IPS-15b (cell line): ENCODE results near the gene ZC3H4.
A peak's percentile ranks its signal among the peaks of the same experiment; 100 is the strongest.

Experiments used
- H3K27me3 ChIP-seq: one replicate; pipeline ENCODE4 v1.6.1; 2013; ENCODE audit warnings: low read length; ENCODE audit not compliant: control insufficient read depth, insufficient read depth
- H3K36me3 ChIP-seq: one replicate; pipeline ENCODE4 v1.6.1; 2013; ENCODE audit warnings: low read length; ENCODE audit not compliant: control insufficient read depth, insufficient read depth
- H3K4me1 ChIP-seq: one replicate; pipeline ENCODE4 v1.6.1; 2013; ENCODE audit warnings: mild to moderate bottlenecking, low read length; ENCODE audit not compliant: control insufficient read depth, insufficient read depth
- H3K4me3 ChIP-seq: one replicate; pipeline ENCODE4 v1.5.1; 2013; ENCODE audit warnings: low read depth, low read length
- H3K9ac ChIP-seq: one replicate; pipeline ENCODE4 v1.6.1; 2013; ENCODE audit warnings: low read depth, mild to moderate bottlenecking, low read length
- H3K9me3 ChIP-seq: one replicate; pipeline ENCODE4 v1.6.1; 2013; ENCODE audit warnings: mild to moderate bottlenecking, low read length; ENCODE audit not compliant: control insufficient read depth, insufficient read depth

ZC3H4 gene

DNA sequence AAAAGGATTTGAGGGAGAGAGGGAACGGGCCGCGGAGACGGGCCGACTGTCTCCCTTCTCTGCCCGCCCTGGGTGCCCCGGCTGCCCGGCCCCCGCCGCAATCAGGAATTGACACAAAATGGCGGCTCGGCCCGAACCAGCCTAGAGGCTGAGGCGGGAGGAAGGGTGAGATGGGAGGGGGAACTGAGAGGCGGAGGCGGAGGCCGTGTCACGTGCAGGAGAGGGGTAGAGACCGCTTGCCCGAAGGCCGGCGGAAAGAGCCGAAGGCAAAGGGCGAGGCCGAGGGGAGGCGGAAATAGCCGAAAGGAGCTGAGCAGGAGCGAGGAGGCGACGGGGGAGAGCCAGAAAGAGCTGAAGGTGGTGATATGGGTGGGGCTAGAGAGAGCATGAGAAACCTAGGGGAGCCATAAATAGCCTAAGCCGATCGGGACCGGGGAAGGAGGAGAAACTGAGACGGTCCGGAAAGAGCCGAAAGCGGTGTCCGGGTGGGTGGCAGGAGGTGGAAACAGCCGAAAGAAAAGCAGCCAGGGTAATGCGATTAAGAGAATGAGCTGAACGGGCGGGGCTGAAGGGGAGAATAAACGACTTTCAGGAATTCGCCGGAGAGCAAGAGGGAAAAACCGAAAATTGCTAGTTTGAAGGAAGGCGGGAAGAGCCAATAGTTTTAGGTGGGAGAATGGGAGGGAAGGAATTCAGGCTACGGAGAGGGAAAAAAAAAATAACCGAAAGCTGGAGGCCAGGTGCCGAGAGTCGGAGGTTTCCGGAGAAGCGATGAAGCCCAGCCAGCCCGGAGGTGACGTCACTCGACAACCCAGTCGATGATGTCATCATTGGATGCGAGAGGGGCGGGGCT is at the start of gene ZC3H4:
TSS of gene ZC3H4 (minus strand) at position 780 of the 853 bp plus-strand sequence. CDS start 1,192 bp downstream, outside the sequence.
- Histone ChIP-seq H3K4me3 (peak within 1 kb of the TSS; percentile 96), H3K9ac (peak within 1 kb of the TSS; percentile 99), H3K27me3 (no peaks in the 10 kb centered on the region), H3K4me1 (peaks cover 16% of the 10 kb centered on the region), H3K36me3 (no peaks in the 10 kb centered on the region), H3K9me3 (no peaks in the 10 kb centered on the region)

DNA sequence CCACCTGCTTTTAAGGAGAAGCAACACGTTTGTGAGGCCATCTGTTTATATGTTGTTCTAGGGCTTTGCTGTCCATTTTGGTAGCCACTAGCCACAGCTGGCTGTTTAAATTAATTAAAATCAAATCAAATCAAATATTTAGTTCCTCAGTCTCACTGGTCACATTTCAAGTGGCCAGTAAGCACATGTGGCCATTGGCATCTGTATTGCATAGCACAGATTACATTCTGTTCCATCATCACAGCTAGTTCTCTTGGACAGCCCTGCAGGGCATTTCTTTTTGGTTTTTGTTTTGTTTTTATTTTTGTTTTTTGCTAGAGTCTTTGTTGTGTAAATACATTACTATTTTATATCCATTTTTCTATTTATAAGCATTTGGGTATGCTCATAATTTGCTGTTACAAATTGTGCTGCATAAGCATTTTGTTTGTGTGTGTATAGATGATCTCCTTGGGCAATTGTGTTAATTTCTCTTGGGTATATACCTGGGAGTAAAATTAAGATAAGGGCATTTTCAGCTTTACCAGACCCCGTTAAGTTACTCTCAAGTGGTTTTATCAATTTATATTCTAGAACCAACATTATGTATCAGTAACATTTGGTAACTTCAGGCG is 48.4 kb upstream of the ZC3H4 start:
- H3K36me3 ChIP-seq, result peaks cover 23% of the 10 kb centered on the region
- no peaks in the 10 kb centered on the region for H3K27me3 ChIP-seq
- H3K9ac ChIP-seq, result no peak overlapping the region

DNA sequence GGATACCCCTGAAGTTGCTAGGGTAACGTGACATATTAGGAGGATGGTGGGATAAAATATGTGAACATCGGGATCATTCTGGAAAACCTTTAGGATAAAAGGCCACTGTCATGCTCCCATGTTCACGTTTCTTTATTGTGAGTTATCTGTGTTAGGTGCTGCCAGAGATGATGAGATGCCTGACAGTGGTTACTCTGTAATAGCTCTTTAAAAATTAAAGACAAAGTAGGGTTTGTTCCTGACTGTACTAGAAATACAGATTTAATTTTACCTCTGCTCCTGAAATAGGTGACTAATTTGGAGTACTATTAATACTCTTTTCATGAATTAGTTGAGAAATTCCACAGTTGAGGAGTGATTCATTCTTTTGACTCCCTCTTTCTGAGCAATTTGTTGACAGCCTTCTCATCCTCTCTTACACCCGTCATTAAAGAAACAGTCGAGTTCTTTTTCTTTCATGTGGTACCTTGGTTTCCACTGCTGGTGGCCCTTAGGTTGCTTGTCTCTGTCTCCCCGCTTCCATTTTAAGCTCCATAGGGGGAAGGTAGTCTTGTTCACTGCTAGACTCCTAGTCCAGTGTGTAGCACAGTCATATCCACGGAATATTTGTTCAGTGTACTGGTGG is 45.4 kb upstream of the ZC3H4 start:
- Histone ChIP-seq H3K4me3 (no peak overlapping the region), H3K9ac (no peak overlapping the region), H3K36me3 (peaks cover 37% of the 10 kb centered on the region), H3K4me1 (peaks cover 27% of the 10 kb centered on the region), H3K27me3 (no peaks in the 10 kb centered on the region), H3K9me3 (no peaks in the 10 kb centered on the region)

More for the DNA sequence above, 48.4 kb upstream of the ZC3H4 start:
- H3K4me3 ChIP-seq, result no peak overlapping the region
- peaks cover 22% of the 10 kb centered on the region for H3K4me1 ChIP-seq
- no peaks in the 10 kb centered on the region for H3K9me3 ChIP-seq

DNA sequence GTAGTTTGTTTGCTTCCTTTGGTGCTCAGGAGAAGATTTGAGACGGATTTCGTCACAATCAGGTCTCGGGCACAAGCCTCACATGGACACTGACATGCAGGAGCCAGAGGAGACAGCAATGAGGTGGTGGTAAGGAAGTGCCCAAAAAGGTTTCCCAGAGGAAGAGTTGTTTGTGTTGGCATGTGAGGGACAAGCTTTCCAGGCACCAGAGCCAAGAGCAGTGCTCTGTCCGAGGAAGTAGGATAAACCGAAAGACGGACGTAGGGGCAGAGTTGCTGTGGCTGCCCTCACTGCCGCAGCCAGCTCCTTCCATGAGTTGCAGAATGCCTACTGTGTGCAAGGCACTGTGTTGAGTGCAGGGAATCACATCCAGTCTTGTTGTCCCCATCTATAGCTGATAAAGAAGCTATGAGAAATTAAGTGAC is 44.8 kb upstream of the ZC3H4 start:
- no peak overlapping the region for H3K9ac ChIP-seq
- no peak overlapping the region for H3K4me3 ChIP-seq
- peaks cover 39% of the 10 kb centered on the region for H3K36me3 ChIP-seq
- no peaks in the 10 kb centered on the region for H3K9me3 ChIP-seq
- H3K27me3 ChIP-seq, result no peaks in the 10 kb centered on the region
- H3K4me1 ChIP-seq, result peaks cover 27% of the 10 kb centered on the region

DNA sequence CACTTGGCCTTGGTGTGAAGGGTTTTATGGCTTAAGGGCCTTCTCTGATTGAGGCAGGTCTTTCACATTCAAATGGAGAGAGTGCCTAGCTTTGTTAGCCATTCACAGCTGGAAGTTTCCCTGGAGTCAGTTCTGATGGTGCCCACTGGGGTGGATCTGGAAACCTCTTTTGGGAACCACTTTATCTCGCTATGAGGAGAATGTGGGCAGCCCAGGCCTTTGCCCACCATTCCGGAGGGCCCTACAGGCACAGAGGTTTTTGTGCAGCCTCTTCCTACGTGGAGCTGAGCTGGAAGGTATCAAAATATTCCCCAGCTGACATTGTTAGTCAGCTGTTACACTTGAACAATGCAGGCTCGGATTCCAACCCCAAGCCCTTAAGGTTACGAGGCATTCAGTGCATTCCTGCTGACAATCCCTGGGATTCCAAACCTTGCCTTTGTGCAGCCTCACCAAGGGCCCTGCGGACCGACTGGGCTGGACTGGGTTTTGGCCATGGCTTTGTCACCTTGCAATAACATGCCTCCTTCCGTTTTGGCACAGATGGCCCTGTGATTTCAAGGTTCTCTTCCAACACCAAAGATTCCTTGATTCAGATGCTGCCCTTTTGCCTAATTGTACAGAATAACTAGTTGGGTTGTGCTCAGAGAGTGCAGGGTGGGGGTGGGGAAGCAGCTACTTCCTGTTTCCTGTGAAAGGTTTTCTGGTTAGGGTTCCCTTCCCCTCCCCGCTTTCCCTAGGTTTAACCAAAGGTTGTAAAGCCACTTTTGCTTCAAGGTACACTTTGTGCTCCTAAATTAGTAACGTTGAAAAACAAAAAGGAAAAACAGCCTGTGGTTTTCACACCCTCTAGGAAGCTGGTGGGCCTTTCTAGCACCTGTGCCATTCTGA is 44.1 kb upstream of the ZC3H4 start:
- H3K36me3 ChIP-seq, result peaks cover 46% of the 10 kb centered on the region
- H3K9ac ChIP-seq, result no peak overlapping the region
- peak overlapping the region; percentile 18 for H3K4me3 ChIP-seq
- H3K27me3 ChIP-seq, result no peaks in the 10 kb centered on the region
- H3K9me3 ChIP-seq, result no peaks in the 10 kb centered on the region
- peaks cover 27% of the 10 kb centered on the region for H3K4me1 ChIP-seq

DNA sequence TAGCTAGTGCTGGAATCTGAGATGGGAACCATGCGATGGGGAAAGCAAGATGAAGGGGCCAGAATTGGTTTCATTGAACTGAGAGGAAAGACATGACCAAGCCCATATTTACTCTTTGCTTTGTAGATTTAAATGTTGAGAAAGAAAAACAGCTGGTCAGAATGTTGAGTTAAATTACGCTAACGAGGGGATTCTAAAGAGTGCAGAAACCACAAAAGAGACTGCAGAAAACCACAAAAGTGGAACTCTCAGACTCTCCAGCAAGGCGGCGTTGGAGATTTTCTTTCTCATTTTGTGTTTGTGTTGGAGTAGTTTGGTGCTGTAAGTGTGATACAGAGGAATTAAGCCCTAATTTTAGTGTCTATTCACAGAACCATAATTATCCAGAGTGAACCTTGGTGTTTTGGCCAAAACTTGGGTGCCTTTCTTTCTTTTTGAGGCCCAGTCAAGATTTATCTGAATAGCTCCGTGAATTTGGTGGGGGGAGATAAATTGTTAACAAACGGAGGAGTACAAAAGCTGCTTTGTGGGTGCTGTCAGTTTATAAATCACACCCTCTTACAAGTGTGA is 43.4 kb upstream of the ZC3H4 start:
- H3K36me3 ChIP-seq, result peaks cover 52% of the 10 kb centered on the region
- peaks cover 28% of the 10 kb centered on the region for H3K4me1 ChIP-seq
- H3K27me3 ChIP-seq, result no peaks in the 10 kb centered on the region
- no peaks in the 10 kb centered on the region for H3K9me3 ChIP-seq
- no peak overlapping the region for H3K4me3 ChIP-seq
- no peak overlapping the region for H3K9ac ChIP-seq

DNA sequence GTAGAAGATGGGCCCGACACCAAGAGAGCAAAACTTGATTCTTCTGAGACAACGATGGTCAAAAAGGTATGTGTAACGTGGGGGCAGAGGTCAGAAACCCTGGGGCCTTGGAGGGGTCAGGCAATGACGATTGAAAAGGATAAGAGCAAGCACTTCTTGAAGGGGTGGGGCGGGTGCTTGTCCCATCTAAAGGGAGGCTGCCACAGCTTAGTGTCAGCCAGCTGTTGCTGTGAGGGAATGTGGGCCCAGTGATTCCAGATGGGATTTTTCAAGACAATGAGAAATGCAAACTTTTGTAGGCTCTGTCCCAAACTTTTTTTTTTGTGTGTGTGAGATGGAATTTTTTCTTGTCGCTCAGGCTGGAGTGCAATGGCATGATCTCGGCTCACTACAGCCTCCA is 41.6 kb upstream of the ZC3H4 start:
- peaks cover 30% of the 10 kb centered on the region for H3K4me1 ChIP-seq
- peaks cover 63% of the 10 kb centered on the region for H3K36me3 ChIP-seq
- no peak overlapping the region for H3K4me3 ChIP-seq
- no peaks in the 10 kb centered on the region for H3K9me3 ChIP-seq
- no peaks in the 10 kb centered on the region for H3K27me3 ChIP-seq
- H3K9ac ChIP-seq, result no peak overlapping the region

DNA sequence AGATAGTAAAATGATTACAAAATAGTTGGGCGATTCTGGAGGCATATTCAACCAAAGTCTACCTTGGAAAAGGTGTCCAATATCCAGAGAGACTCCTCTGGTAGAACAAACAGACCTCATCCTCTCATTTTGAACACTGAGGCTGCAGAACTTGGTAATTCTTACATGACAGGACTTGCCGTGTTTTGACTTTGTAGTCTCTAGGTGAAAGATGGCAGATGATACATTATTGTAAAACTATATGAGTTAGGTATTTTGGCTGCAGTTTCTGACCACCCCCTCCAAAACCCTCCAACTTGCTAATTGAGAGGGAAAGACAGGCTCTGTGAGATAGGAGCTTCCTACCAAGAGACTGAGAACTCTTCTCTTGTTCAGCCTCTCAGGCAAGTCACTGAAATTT is 39.7 kb upstream of the ZC3H4 start:
- Histone ChIP-seq H3K9ac (no peak overlapping the region), H3K27me3 (no peaks in the 10 kb centered on the region), H3K36me3 (peaks cover 59% of the 10 kb centered on the region)

DNA sequence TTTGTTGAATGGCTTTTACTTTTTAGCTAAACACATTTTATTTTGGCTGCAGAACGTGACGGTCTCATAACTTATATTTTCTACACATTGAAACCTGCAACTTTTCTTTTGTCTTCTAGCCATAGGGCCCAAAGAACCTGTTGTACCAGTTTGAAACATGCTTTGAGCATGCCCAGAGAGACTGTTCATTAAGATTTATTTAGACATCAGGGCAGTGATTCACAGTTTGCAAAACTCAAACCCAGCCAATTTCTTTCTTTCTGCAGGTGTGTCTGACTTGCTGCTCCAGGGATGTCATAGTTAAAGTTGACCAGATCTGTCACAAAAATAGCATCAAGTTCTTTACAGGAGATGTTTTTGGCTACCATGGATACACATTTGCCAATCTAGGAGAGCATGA is 39.1 kb upstream of the ZC3H4 start:
- Histone ChIP-seq H3K4me3 (no peak overlapping the region), H3K36me3 (peaks cover 57% of the 10 kb centered on the region), H3K27me3 (no peaks in the 10 kb centered on the region), H3K9me3 (no peaks in the 10 kb centered on the region), H3K9ac (no peak overlapping the region), H3K4me1 (peaks cover 13% of the 10 kb centered on the region)

More for the DNA sequence above, 39.7 kb upstream of the ZC3H4 start:
- Histone ChIP-seq H3K4me1 (peaks cover 19% of the 10 kb centered on the region), H3K4me3 (no peak overlapping the region), H3K9me3 (no peaks in the 10 kb centered on the region)

DNA sequence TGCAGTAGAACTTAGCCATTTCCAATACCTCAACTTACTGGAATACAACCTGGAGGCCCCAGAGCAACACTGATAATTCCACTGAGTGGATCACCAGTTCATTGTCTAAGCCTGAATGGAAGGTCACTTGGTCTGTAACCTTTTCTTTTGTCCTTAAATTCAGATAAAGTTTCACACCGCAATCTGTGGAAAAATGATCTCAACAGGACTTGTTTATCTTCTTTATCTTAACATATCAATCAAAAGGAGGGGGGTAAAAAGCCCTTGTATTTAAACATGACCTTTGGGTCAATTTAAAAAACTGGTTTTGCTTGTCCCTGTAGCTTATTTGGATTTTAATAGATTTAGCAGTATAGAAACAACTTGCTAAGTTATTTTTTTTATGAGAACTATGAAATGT is 38.6 kb upstream of the ZC3H4 start:
- Histone ChIP-seq H3K4me1 (peaks cover 10% of the 10 kb centered on the region), H3K9me3 (no peaks in the 10 kb centered on the region), H3K4me3 (no peak overlapping the region), H3K27me3 (no peaks in the 10 kb centered on the region), H3K36me3 (peaks cover 57% of the 10 kb centered on the region), H3K9ac (no peak overlapping the region)

DNA sequence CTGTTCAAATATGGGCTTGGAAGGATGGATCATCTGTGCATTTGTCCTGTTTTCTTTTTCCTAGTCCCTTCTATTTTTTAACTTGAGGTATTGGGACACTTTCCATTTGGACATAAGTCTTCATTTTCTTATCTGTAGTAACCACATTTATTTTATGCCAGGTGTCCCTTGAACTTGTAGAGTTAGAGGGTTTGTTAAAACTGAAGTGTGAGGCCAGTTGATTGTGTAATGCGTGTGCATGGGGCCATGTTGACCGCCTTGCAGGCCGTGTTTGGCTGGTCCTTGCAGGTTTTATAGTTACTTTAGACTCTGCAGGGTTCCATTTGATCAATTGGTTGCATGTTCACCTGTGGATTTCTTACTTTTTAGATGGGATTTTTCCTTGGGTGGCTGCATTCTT is 38.1 kb upstream of the ZC3H4 start:
- Histone ChIP-seq H3K9me3 (no peaks in the 10 kb centered on the region), H3K4me1 (peaks cover 4% of the 10 kb centered on the region), H3K36me3 (peaks cover 61% of the 10 kb centered on the region), H3K4me3 (no peak overlapping the region), H3K27me3 (no peaks in the 10 kb centered on the region), H3K9ac (no peak overlapping the region)
